ENCODE results near the gene ACADS. TPM values are rescaled to one million over a fixed set of nuclear protein-coding genes. Genes with fewer than 3 reads are reported as not detected.

ACADS gene
- total and polyA plus RNA-seq, 5 donors: 34.2 to 68.0 (median 47.1) TPM

DNA sequence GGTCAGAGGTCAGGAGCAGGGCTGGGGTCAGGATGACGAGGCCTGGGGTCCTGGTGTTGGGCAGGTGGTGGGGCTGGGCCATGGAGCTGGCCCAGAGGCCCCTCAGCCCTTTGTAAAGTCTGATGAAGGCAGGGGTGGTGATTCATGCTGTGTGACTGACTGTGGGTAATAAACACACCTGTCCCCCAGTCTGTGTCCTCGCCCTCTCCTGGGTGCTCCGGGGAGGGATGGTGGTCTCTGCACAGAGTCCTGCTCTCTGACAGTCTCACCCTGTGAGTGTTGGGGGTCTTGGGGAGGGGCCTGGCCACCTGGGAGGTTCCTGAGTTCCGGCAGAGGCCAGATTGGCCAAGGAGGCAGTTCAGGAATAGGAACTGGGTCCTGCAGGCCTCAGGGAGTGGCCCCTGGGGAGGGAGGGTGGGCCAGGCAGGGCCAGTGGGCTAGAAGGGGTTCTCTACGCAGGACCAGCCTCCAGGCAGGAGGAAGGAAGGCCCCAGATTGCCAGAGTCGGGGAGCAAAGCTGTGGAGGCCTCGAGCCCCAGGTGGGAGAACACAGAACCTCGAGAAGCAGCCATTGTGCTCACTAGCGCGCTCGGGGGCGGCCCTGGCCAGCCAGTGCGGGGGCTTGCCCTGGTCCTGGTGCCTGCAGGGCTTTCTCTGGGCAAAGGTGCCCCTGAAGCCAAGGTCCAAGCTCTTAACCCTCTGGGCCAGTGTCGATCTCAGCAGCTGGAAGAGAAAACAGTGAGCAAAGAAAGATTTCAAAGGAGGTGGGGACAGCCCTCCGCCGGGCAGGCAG is 14.4 kb downstream of the ACADS start:
- H3K4me3 ChIP-seq (ENCODE audit: low read length): no peak overlapping the region
- WGBS: 85% methylated on average over 16 of the region's 16 CpGs
- H3K27ac ChIP-seq (ENCODE audit: low read length): no peak overlapping the region
- H3K27me3 ChIP-seq (ENCODE audit: control insufficient read depth, insufficient read depth): no peaks in the 10 kb centered on the region
- intact Hi-C loops (cut with DNase I): loop anchor here in 1 of 4 donors (10.0 kb wide), 1 partner anchor 235 kb away; the partner anchor contains the start of gene HNF1A
- DNase-seq: no peak
- no peaks in the 10 kb centered on the region for H3K4me1 ChIP-seq (ENCODE audit: control insufficient read depth, insufficient read depth, low read length)
- no peak for ATAC-seq
- H3K9me3 ChIP-seq (ENCODE audit: control insufficient read depth, low read length): no peaks in the 10 kb centered on the region

GRCh38 chr12:120740871-120741270 is 15.2 kb downstream of the ACADS start:
- intact Hi-C loops (cut with DNase I): no loop called here
- no peak for ATAC-seq

GRCh38 chr12:120741476-120742421 is 16.1 kb downstream of the ACADS start:
- H3K9me3 ChIP-seq (ENCODE audit: control insufficient read depth, low read length): no peaks in the 10 kb centered on the region
- ATAC-seq: no peak
- intact Hi-C loops (cut with DNase I): no loop called here
- H3K4me1 ChIP-seq (ENCODE audit: control insufficient read depth, insufficient read depth, low read length): no peaks in the 10 kb centered on the region
- no peak overlapping the region for H3K4me3 ChIP-seq (ENCODE audit: low read length)
- H3K27me3 ChIP-seq (ENCODE audit: control insufficient read depth, insufficient read depth): no peaks in the 10 kb centered on the region
- no peak for DNase-seq
- WGBS: 79% methylated on average over 33 of the region's 33 CpGs
- H3K27ac ChIP-seq (ENCODE audit: low read length): no peak overlapping the region

More at GRCh38 chr12:120740871-120741270, 15.2 kb downstream of the ACADS start:
- H3K9me3 ChIP-seq (ENCODE audit: control insufficient read depth, low read length): no peaks in the 10 kb centered on the region
- no peak overlapping the region for H3K27ac ChIP-seq (ENCODE audit: low read length)
- no peak overlapping the region for H3K4me3 ChIP-seq (ENCODE audit: low read length)
- 92% methylated on average over 15 of the region's 15 CpGs for WGBS
- H3K4me1 ChIP-seq (ENCODE audit: control insufficient read depth, insufficient read depth, low read length): no peaks in the 10 kb centered on the region
- H3K27me3 ChIP-seq (ENCODE audit: control insufficient read depth, insufficient read depth): no peaks in the 10 kb centered on the region
- no peak for DNase-seq

DNA sequence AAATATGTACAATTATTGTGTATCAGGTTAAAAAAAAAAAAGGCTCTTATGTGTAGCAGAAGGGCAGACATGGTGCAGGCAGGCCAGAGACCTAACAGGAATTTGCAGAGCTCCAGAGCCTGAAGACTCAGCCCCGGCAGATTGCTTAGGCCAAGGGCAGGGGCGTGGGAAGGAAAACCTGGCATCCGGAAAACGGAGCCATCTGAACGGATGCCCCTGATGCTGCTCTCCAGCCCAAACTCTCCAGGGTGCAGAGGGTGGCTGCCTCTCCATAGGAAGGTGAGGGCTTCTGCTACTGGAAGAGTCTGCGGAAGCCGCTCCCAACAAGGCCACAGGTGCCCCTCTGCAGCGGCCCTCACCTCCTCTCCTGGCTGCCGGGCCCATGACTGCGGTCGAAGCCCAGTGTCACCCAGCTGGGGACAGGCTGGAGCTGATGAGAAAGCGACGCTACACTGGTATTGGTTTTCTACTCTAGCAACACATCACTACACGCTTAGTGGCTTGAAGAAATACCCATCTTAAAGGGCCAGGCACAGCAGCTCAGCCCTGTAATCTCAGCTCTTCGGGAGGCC is 19.4 kb downstream of the ACADS start:
- 91% methylated on average over 15 of the region's 15 CpGs for WGBS
- no peaks in the 10 kb centered on the region for H3K9me3 ChIP-seq (ENCODE audit: control insufficient read depth, low read length)
- H3K27me3 ChIP-seq (ENCODE audit: control insufficient read depth, insufficient read depth): no peaks in the 10 kb centered on the region
- no peak overlapping the region for H3K4me3 ChIP-seq (ENCODE audit: low read length)
- H3K4me1 ChIP-seq (ENCODE audit: control insufficient read depth, insufficient read depth, low read length): no peaks in the 10 kb centered on the region
- DNase-seq (no peak), ATAC-seq (no peak)
- intact Hi-C loops (cut with DNase I): no loop called here
- H3K27ac ChIP-seq (ENCODE audit: low read length): no peak overlapping the region

DNA sequence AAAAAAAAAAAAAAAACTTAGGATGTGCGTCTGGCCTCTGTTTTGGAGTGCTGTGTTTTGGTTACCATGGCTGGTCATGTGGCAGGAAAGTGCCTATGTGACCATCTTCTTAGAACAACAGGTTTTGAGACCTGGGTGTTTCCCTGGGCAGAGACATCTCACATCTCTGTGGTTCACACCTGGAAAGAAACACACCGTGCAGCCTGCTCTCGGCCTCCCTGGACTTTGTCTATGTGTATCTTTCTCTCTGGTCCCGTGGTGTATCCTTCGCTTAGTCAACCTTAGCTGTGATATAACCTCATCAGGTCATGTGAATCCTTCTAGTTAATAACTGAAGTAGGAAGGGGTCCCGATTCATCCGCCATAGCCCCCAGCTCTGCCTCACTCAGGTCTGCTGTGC is 22.6 kb downstream of the ACADS start:
- no peak overlapping the region for H3K27ac ChIP-seq (ENCODE audit: low read length)
- ATAC-seq (peak in 1 of 2 donors; percentile 29), DNase-seq (no peak)
- no peak overlapping the region for H3K4me3 ChIP-seq (ENCODE audit: low read length)
- 86% methylated on average over 7 of the region's 7 CpGs for WGBS
- H3K9me3 ChIP-seq (ENCODE audit: control insufficient read depth, low read length): no peaks in the 10 kb centered on the region
- intact Hi-C loops (cut with DNase I): no loop called here
- no peaks in the 10 kb centered on the region for H3K4me1 ChIP-seq (ENCODE audit: control insufficient read depth, insufficient read depth, low read length)
- no peaks in the 10 kb centered on the region for H3K27me3 ChIP-seq (ENCODE audit: control insufficient read depth, insufficient read depth)

- H3K27ac ChIP-seq (ENCODE audit: low read length): no peak overlapping the region
- intact Hi-C loops (cut with DNase I): no loop called here
- no peaks in the 10 kb centered on the region for H3K27me3 ChIP-seq (ENCODE audit: control insufficient read depth, insufficient read depth)
- H3K4me3 ChIP-seq (ENCODE audit: low read length): no peak overlapping the region
- DNase-seq (no peak), ATAC-seq (peak in 1 of 2 donors; percentile 29)
- 71% methylated on average over 5 of the region's 5 CpGs for WGBS
- no peaks in the 10 kb centered on the region for H3K9me3 ChIP-seq (ENCODE audit: control insufficient read depth, low read length)
- H3K4me1 ChIP-seq (ENCODE audit: control insufficient read depth, insufficient read depth, low read length): no peaks in the 10 kb centered on the region
Observed at GRCh38 chr12:120749256-120749655, 23.6 kb downstream of the ACADS start.

DNA sequence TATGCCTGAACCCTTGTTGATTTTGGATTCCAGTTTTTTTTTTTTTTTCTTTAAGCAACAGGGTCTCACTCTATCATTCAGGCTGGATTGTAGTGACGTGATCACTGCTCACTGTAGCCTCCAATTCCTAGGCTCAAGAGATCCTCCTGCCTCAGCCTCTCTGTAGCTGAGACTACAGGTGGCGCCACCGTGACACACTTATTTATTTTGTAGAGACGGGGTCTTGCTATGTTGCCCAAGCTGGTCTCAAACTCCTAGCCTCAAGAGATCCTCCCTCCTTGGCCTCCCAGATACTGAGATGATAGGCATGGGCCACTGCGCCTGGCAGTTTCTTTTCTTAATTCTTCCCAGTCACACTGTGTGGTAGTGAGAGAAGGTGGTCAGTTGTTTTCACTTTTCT is 25.2 kb downstream of the ACADS start:
- ATAC-seq (no peak), DNase-seq (no peak)
- H3K4me1 ChIP-seq (ENCODE audit: control insufficient read depth, insufficient read depth, low read length): no peaks in the 10 kb centered on the region
- H3K4me3 ChIP-seq (ENCODE audit: low read length): no peak overlapping the region
- H3K9me3 ChIP-seq (ENCODE audit: control insufficient read depth, low read length): no peaks in the 10 kb centered on the region
- H3K27ac ChIP-seq (ENCODE audit: low read length): no peak overlapping the region
- H3K27me3 ChIP-seq (ENCODE audit: control insufficient read depth, insufficient read depth): no peaks in the 10 kb centered on the region
- WGBS: 97% methylated on average over 5 of the region's 5 CpGs
- intact Hi-C loops (cut with DNase I): no loop called here

GRCh38 chr12:120751389-120751788 is 25.8 kb downstream of the ACADS start:
- no peaks in the 10 kb centered on the region for H3K4me1 ChIP-seq (ENCODE audit: control insufficient read depth, insufficient read depth, low read length)
- no peaks in the 10 kb centered on the region for H3K27me3 ChIP-seq (ENCODE audit: control insufficient read depth, insufficient read depth)
- H3K4me3 ChIP-seq (ENCODE audit: low read length): no peak overlapping the region
- no peak overlapping the region for H3K27ac ChIP-seq (ENCODE audit: low read length)
- no peak for ATAC-seq
- H3K9me3 ChIP-seq (ENCODE audit: control insufficient read depth, low read length): no peaks in the 10 kb centered on the region
- DNase-seq: no peak
- WGBS: 97% methylated on average over 9 of the region's 9 CpGs
- intact Hi-C loops (cut with DNase I): no loop called here

GRCh38 chr12:120754792-120755191 is 29.2 kb downstream of the ACADS start:
- no peaks in the 10 kb centered on the region for H3K9me3 ChIP-seq (ENCODE audit: control insufficient read depth, low read length)
- intact Hi-C loops (cut with DNase I): no loop called here
- no peak overlapping the region for H3K27ac ChIP-seq (ENCODE audit: low read length)
- no peaks in the 10 kb centered on the region for H3K4me1 ChIP-seq (ENCODE audit: control insufficient read depth, insufficient read depth, low read length)
- DNase-seq (no peak), ATAC-seq (no peak)
- no peaks in the 10 kb centered on the region for H3K27me3 ChIP-seq (ENCODE audit: control insufficient read depth, insufficient read depth)
- no peak overlapping the region for H3K4me3 ChIP-seq (ENCODE audit: low read length)

- ATAC-seq (no peak), DNase-seq (no peak)
- Histone ChIP-seq H3K27ac (ENCODE audit: low read length) (no peak overlapping the region), H3K4me1 (ENCODE audit: control insufficient read depth, insufficient read depth, low read length) (no peaks in the 10 kb centered on the region), H3K9me3 (ENCODE audit: control insufficient read depth, low read length) (no peaks in the 10 kb centered on the region), H3K4me3 (ENCODE audit: low read length) (no peak overlapping the region), H3K27me3 (ENCODE audit: control insufficient read depth, insufficient read depth) (no peaks in the 10 kb centered on the region)
- intact Hi-C loops (cut with DNase I): no loop called here
Observed at GRCh38 chr12:120755269-120755668, 29.6 kb downstream of the ACADS start.

DNA sequence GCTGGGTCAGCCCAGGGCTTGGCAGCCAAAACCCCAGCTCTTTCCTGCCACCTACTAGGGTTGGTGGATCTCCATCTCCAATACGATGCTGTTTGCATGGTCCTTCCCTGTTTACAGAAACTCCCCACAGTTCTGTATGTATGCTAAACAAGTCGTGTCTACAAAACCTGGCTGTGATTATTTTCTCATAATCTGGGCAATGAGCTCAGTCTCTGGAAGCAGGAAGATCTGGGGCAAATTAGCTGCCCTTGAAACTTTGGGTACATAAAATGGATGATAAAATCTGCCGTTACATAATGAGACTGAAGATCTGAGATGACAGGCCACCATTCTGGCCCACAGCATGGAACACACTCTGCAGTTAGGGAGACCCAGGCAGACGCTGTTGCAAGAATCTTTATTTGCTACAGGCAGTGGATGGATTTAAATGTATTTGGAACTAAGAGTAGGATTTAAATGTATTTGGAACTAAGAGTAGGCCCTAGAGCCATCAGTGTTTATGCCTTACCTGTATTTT is 31.7 kb downstream of the ACADS start:
- no peak for DNase-seq
- WGBS: 83% methylated on average over 4 of the region's 4 CpGs
- no peaks in the 10 kb centered on the region for H3K9me3 ChIP-seq (ENCODE audit: control insufficient read depth, low read length)
- no peak for ATAC-seq
- intact Hi-C loops (cut with DNase I): no loop called here
- no peak overlapping the region for H3K4me3 ChIP-seq (ENCODE audit: low read length)
- no peak overlapping the region for H3K27ac ChIP-seq (ENCODE audit: low read length)
- H3K27me3 ChIP-seq (ENCODE audit: control insufficient read depth, insufficient read depth): no peaks in the 10 kb centered on the region
- H3K4me1 ChIP-seq (ENCODE audit: control insufficient read depth, insufficient read depth, low read length): peaks cover 4% of the 10 kb centered on the region
